PFSK-1 (cell line): ENCODE measurements around the gene DPH7.

ENCODE experiments used
- REST ChIP-seq, 2 experiments: IDR thresholded peaks; 2 replicates each; pipeline versions ENCODE4 v1.6.1 to v1.8.0; 2011 to 2012; ENCODE audit warnings: low read depth in 2 of 2, low read length in 2 of 2, control low read depth in 1 of 2, inconsistent platforms in 1 of 2, mild to moderate bottlenecking in 1 of 2, moderate library complexity in 1 of 2; ENCODE audit not compliant: insufficient read depth in 1 of 2
- TAF1 ChIP-seq: IDR thresholded peaks from 2 replicates; pipeline ENCODE4 v1.6.1; 2012; ENCODE audit warnings: low read length, control low read depth, borderline replicate concordance; ENCODE audit not compliant: insufficient read depth

DNA sequence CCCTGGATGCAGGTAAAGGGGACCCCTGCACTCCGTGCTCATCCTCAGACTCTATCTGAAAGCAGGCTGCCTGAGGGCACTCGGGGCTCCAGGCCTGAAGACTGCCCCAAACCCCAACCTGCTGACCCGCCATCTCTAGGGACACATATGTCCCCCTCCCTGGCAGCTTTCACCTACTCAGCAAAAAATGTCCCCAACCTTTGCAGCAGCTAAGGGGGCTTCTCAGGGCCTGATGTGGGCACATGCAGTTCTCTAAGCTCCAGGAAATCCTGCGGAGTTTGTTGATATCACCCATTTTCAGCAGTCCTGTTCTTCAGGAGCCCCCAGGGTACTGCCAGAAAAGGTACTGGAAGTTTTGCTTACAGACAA is 2.2 kb upstream of the DPH7 start:
- TF ChIP-seq REST (IDR thresholded peaks at IDR 0.05; ENCODE audit: insufficient read depth in 1 of 2, low read depth in 2 of 2, low read length in 2 of 2) (no peak), TAF1 (no peak)
